ENCODE data around the gene KLHDC10.
"Not testable (repeated sequence)": the region's sequence is repeated elsewhere in the genome, so short reads cannot be mapped to it uniquely, and the experiment has no call there.

KLHDC10 gene

DNA sequence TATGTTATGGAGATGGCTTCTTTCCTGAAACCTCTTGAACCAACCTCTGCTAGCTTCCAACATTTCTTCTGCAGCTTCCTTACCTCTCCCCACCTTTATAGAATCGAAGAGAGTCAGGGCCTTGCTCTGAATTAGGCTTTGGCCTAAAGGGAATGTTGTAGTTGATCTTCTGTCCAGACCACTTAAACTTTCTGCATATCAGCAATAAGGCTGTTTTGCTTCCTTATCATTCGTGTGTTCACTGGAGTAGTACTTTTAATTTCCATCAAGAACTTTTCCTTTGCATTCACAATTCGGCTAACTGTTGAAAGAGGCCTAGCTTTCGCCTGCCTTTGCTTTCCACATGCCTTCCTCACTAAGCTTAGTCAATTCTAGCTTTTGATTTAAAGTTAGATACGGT is 48.0 kb downstream of the KLHDC10 start:
- Mint-ChIP-seq H3K4me3 (no peak overlapping the region), H3K27ac (no peak overlapping the region), H3K4me1 (peaks cover 13% of the 10 kb centered on the region), H3K27me3 (no peaks in the 10 kb centered on the region), H3K9me3 (peaks cover 2% of the 10 kb centered on the region), H3K36me3 (peaks cover 32% of the 10 kb centered on the region)
- ATAC-seq (ENCODE audit: low read depth) (no peak), DNase-seq (ENCODE audit: low spot score in 2 of 2) (no peak)

DNA sequence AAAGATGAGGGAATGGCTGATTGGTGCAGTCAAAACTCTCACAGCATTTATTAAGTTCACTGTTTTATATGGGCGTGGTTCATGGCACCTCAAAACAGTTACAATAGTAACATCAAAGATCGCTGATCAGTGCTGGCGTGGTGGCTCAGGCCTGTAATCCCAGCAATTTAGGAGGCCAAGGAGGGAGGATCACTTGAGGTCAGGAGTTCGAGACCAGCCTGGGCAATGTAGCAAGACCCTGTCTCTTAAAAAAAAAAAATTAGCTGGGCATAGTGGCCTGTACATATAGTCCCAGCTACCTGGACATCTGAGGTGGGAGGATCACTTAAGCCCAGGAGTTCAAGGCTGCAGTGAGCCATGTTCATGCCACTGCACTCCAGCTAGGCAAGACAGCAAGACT is 48.5 kb downstream of the KLHDC10 start:
- peaks cover 13% of the 10 kb centered on the region for H3K4me1 Mint-ChIP-seq
- H3K27ac Mint-ChIP-seq = no peak overlapping the region
- DNase-seq (ENCODE audit: low spot score in 2 of 2) = no peak
- peaks cover 32% of the 10 kb centered on the region for H3K36me3 Mint-ChIP-seq
- H3K4me3 Mint-ChIP-seq = no peak overlapping the region
- no peaks in the 10 kb centered on the region for H3K27me3 Mint-ChIP-seq
- peaks cover 2% of the 10 kb centered on the region for H3K9me3 Mint-ChIP-seq
- no peak for ATAC-seq (ENCODE audit: low read depth)

DNA sequence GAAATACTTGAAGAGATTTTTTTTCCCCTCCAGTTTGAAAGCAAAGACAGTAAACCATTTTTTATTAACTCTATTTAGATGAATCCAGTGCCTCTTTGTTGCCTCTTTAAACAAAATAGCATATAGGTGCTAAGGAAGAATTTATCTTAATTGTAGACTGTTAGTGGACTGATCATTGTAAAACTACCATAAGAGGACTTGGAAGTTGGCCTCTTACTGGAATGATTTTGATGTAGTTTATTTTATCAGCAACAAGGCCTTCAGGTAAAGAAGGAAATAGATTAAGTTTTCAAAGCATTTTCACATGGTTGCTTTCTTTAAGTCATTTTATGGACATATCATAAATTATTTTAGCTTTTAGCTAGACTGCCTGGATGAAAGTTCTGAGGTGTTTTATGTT is 53.2 kb downstream of the KLHDC10 start:
- no peaks in the 10 kb centered on the region for H3K4me1 Mint-ChIP-seq
- peaks cover 28% of the 10 kb centered on the region for H3K36me3 Mint-ChIP-seq
- H3K27ac Mint-ChIP-seq = no peak overlapping the region
- no peak for DNase-seq (ENCODE audit: low spot score in 2 of 2)
- H3K4me3 Mint-ChIP-seq = no peak overlapping the region
- no peak for ATAC-seq (ENCODE audit: low read depth)
- no peaks in the 10 kb centered on the region for H3K9me3 Mint-ChIP-seq
- H3K27me3 Mint-ChIP-seq = no peaks in the 10 kb centered on the region

DNA sequence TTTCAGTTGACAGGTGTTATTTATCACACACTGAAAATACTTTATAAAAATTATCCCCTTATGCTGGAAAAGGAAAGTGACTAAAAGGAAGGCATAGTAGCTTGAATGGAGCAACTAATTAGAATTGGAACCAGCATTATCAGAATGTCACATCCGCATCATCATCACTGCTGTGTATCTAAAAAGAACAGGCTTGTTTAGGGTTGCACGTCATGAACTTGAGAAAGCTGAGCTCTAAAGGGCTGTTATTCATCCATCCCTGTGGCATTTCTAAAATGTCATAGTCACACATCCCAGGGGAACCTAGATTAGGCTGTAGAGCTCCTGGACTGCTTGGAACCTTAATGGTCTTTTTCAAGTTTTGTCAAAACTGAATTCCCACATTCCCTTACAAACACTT is 54.4 kb downstream of the KLHDC10 start:
- DNase-seq (ENCODE audit: low spot score in 2 of 2) (no peak), ATAC-seq (ENCODE audit: low read depth) (no peak)
- Mint-ChIP-seq H3K9me3 (no peaks in the 10 kb centered on the region), H3K36me3 (peaks cover 29% of the 10 kb centered on the region), H3K27ac (no peak overlapping the region), H3K4me1 (no peaks in the 10 kb centered on the region), H3K4me3 (no peak overlapping the region), H3K27me3 (no peaks in the 10 kb centered on the region)

DNA sequence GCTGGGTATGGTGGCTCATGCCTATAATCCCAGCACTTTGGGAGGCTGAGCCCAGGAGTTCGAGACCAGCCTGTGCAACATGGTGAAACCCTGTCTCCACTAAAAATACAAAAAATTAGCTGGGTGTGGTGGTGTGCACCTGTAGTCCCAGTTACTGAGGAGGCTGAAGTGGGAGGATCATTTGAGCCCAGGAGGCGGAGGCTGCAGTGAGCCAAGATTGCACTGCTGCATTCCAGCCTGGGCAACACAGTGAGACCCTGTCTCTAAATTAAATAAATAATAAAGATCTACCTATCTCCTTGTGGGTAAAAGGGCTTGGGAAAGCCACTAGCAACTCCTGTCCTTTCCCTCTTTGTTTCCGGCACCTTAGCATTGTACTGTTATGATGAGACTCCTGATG is 56.5 kb downstream of the KLHDC10 start:
- H3K4me3 Mint-ChIP-seq; H3K9me3 Mint-ChIP-seq; ATAC-seq (ENCODE audit: low read depth); DNase-seq (ENCODE audit: low spot score in 2 of 2); H3K27ac Mint-ChIP-seq; H3K4me1 Mint-ChIP-seq; H3K27me3 Mint-ChIP-seq: not testable (repeated sequence)
- peaks cover 29% of the 10 kb centered on the region for H3K36me3 Mint-ChIP-seq

DNA sequence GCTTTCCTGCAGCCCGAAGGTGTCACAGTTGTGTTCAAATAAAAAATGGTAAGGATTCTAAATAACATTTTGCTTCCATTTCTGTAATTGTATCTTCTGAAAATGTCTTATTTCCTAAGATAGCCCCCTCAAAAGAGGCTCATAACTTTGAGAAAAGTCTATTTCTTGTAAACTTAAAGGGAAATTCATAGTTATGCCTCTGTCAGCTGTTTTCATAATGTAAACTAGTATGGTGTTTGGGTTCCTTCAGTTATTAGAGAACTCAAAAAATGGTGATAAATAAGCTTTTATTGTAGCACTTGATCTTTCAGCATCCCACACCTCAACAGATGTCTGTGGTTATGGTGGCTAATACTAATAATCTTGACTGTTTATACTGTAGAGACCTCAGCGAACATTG is 57.1 kb downstream of the KLHDC10 start:
- H3K4me3 Mint-ChIP-seq = no peak overlapping the region
- H3K27me3 Mint-ChIP-seq = no peaks in the 10 kb centered on the region
- DNase-seq (ENCODE audit: low spot score in 2 of 2) = no peak
- ATAC-seq (ENCODE audit: low read depth) = no peak
- peaks cover 25% of the 10 kb centered on the region for H3K36me3 Mint-ChIP-seq
- no peak overlapping the region for H3K27ac Mint-ChIP-seq
- H3K4me1 Mint-ChIP-seq = no peaks in the 10 kb centered on the region
- no peaks in the 10 kb centered on the region for H3K9me3 Mint-ChIP-seq

DNA sequence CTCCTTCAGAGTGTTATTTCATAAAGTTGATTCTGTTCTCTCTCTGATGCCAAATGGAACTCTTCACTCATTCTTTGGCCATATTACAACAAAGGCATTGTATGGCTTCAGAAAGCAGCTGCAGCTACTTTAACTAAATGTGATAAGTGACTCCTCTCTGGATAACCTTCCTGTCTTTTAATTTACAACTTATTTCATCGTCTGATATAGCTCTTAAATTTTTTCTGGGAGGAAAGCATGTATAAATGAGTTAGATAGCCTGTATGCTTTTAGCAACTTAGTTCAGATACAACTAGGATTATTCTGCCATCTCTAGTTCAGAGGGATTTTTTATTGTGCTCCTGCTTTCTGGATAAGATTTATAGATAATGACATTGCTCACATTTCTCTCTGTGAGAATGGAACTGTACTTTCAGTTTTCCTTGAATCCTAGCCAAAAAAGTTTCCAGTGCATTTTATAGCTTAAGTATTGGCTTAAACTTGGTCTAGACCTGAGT is 57.5 kb downstream of the KLHDC10 start:
- H3K27ac Mint-ChIP-seq = no peak overlapping the region
- H3K4me3 Mint-ChIP-seq = no peak overlapping the region
- no peaks in the 10 kb centered on the region for H3K27me3 Mint-ChIP-seq
- no peak for DNase-seq (ENCODE audit: low spot score in 2 of 2)
- ATAC-seq (ENCODE audit: low read depth) = no peak
- no peaks in the 10 kb centered on the region for H3K9me3 Mint-ChIP-seq
- peaks cover 20% of the 10 kb centered on the region for H3K36me3 Mint-ChIP-seq
- no peaks in the 10 kb centered on the region for H3K4me1 Mint-ChIP-seq

DNA sequence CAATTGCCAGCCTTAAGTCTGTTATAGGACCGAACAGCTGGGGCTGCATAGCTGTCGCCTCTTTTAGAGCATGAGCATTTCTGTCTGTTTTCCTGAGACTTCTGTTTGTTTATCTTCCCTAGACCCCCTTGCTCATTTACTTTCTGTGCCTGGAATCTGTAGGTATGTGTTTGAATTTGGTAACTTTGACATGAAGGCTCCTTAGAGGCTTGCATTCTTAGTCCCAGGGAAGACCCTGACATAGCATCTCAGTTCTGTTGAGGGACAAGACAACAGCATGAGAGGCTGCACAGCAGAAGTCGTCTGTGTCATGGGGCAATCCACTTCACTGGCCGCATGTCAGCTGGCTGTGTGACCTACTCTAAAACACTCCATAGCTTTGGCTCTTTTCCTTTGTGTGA is 58.7 kb downstream of the KLHDC10 start:
- no peak for DNase-seq (ENCODE audit: low spot score in 2 of 2)
- H3K27me3 Mint-ChIP-seq = no peaks in the 10 kb centered on the region
- no peak overlapping the region for H3K27ac Mint-ChIP-seq
- no peak for ATAC-seq (ENCODE audit: low read depth)
- H3K36me3 Mint-ChIP-seq = peaks cover 18% of the 10 kb centered on the region
- H3K9me3 Mint-ChIP-seq = no peaks in the 10 kb centered on the region
- no peaks in the 10 kb centered on the region for H3K4me1 Mint-ChIP-seq
- no peak overlapping the region for H3K4me3 Mint-ChIP-seq

DNA sequence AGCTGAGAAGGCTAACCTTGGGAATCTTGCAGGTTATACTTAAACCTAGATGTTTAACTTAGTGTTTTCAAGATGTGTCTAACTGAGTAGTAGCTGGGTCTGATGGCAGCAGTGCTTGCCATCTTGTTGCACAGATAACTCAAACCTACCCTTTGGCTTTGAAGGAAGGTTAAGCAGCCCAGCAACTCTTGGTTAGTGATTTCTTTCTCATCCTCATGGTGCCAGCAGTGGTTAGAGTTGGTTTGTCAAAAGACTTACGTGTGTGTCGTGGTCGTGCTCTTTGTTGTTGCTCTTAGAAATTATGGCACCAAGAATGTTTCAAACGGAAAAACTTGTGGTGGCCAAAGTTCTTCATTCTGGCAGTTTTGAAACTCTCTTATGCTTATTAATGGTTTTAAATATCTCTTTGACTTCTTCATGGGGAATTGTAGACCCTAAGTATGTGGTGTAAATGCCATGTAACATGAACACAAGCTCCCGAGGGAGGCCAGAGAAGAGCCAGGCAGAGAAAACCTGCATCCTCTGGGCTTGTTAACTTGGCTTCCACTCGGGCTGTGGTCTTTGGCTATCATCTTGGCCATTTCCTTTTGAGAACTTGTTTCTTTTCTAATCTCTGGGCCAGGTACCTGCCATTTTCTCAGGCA is 61.0 kb downstream of the KLHDC10 start:
- peak overlapping the region; percentile 43 for H3K27ac Mint-ChIP-seq
- H3K27me3 Mint-ChIP-seq = no peaks in the 10 kb centered on the region
- peaks cover 23% of the 10 kb centered on the region for H3K36me3 Mint-ChIP-seq
- H3K4me3 Mint-ChIP-seq = no peak overlapping the region
- H3K9me3 Mint-ChIP-seq = no peaks in the 10 kb centered on the region
- DNase-seq (ENCODE audit: low spot score in 2 of 2) = no peak
- peaks cover 5% of the 10 kb centered on the region for H3K4me1 Mint-ChIP-seq
- ATAC-seq (ENCODE audit: low read depth) = no peak

DNA sequence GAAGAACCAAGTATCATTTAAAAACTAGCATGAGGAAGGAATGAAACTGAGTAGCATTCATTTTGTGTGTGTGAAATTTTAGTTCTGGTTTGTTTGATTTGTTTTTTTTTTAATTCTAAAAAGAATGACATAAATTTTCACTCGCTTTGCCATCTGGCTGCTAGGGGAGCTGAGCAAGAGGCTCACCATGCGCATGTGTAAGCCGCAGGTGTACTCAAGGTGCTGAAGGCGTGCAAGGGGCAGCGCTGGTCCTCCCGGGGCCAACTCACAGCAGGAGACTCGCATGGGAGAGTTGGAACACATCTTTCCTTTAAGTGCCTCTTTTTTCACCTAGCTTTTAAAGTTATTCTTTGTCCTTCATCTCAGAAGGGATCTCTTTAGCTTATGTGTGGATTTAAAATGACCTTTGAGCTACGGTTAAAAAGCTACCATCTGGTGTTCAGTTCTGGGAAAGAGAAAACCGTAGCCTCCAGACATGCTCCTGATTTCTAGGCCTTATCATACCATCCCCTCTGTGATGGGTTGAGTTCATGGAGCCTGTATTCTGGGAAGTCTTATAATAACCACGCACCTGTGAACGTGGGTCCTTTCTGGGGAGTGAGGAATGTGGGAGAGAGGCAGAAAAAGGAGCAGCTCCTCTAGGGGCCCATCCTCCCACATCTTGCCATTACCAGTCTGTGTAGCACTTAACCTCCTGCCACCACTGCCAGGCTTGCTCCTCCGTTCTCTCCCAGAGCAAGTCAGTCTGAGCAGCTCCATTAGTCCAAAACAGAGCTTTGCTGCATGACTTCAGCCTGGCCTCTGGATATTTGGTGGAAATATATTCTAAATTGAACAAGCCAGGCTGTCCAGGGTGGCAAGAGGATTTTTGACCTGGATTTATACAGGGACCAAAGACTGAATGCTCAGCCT is 61.9 kb downstream of the KLHDC10 start:
- Mint-ChIP-seq H3K9me3 (no peaks in the 10 kb centered on the region), H3K27me3 (no peaks in the 10 kb centered on the region), H3K4me3 (no peak overlapping the region), H3K4me1 (peaks cover 5% of the 10 kb centered on the region), H3K27ac (no peak overlapping the region), H3K36me3 (peaks cover 20% of the 10 kb centered on the region)
- no peak for DNase-seq (ENCODE audit: low spot score in 2 of 2)
- no peak for ATAC-seq (ENCODE audit: low read depth)

DNA sequence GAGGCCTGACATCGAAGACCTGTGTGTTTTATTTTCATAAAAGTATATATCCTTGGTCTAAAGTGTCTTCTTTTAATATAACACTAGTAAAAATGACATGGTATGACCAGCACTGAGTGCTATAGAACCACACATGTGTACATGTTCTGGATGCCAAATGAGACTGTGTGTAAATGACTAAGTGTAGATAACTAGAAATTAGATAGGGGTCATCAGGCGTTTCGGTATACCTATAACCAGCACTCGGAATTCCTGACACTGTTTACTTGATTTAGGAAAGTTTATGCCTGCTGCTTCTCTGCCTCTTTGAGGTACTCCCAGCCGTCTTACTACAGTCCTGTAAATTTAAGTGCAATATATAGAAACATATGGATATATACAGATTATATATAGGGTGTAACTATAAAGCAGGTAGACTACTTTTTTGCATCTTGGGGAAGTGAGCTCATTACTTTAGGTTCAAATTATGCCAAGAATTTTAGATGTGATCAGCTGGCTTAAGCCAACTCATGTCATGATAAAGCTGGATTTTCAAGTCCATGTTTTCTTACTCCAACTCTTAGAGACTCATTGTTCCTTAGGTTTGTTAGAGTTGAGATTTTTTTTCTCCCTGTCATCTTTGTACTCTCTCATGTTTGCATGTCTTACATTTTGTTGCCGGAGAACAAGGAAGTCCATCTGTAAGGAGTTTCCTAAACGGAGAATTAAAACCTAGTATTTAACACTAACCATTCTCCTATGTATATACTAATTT is 62.9 kb downstream of the KLHDC10 start:
- Mint-ChIP-seq H3K36me3 (peaks cover 20% of the 10 kb centered on the region), H3K9me3 (no peaks in the 10 kb centered on the region), H3K27ac (no peak overlapping the region), H3K4me1 (peaks cover 5% of the 10 kb centered on the region), H3K4me3 (no peak overlapping the region), H3K27me3 (no peaks in the 10 kb centered on the region)
- DNase-seq (ENCODE audit: low spot score in 2 of 2) (no peak), ATAC-seq (ENCODE audit: low read depth) (no peak)

DNA sequence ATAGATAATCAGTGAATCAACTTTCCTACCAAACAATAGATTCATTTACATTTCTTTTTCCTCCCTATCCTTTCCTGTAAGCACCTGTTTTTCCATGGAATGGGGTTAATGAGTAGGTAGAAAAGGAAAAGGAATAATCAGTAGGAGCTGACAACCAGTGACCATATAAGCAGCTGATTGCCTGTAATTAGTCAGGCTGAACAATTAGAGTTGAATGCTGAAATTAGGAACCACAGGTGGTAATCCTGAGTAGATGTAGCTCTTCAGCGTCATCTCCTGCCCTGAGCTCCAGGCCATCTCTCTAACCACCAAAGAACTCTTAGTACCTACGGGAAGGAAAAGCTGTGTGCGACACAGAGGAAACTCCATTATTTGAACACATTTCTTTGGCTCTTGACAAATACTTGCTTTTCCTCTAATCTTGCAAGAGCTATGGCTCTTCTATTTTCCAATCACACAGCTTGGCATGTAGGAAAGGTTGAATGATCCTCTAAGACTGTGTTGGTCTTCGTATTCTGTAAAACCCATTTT is 63.8 kb downstream of the KLHDC10 start:
- DNase-seq (ENCODE audit: low spot score in 2 of 2) (no peak), ATAC-seq (ENCODE audit: low read depth) (no peak)
- Mint-ChIP-seq H3K4me1 (peaks cover 5% of the 10 kb centered on the region), H3K4me3 (no peak overlapping the region), H3K36me3 (peaks cover 17% of the 10 kb centered on the region), H3K27ac (no peak overlapping the region), H3K27me3 (no peaks in the 10 kb centered on the region), H3K9me3 (no peaks in the 10 kb centered on the region)

DNA sequence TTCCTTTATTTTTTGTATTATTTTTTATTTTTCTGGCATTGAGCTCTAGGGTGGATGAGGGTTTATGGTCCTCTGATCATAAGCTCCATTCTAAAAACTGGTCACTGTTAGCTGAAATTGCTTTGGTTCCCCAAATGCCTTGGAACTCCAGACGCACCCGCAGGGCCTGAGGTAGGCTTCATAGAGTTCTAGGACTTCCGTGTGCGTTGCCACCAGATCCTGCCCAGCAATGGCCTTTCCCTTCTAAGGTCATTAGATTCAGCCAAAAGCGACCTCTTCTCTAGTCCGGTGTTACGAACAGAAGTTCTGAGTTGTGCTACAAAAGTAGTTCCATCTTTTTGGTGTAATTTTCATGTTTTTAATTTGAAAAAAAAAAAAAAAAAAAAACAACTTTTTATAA is 64.4 kb downstream of the KLHDC10 start:
- ATAC-seq (ENCODE audit: low read depth) = no peak
- H3K4me1 Mint-ChIP-seq = peaks cover 5% of the 10 kb centered on the region
- H3K27me3 Mint-ChIP-seq = no peaks in the 10 kb centered on the region
- H3K4me3 Mint-ChIP-seq = no peak overlapping the region
- DNase-seq (ENCODE audit: low spot score in 2 of 2) = no peak
- no peaks in the 10 kb centered on the region for H3K9me3 Mint-ChIP-seq
- peaks cover 15% of the 10 kb centered on the region for H3K36me3 Mint-ChIP-seq
- H3K27ac Mint-ChIP-seq = no peak overlapping the region

Measured in memory B cell (primary cell).